MM.1S (cell line): ENCODE measurements around the gene OTOP3.

ENCODE experiments used
- DNase-seq: peaks from one replicate; pipeline ENCODE4 v3.0.0-alpha.2; 2015
- H2AFZ ChIP-seq: fragments of 300-600 bp; sonication (generic); 2 replicates; pipeline ENCODE4 v1.6.0; 2016; ENCODE audit warnings: antibody characterized with exemption, low read length
- H3F3A ChIP-seq: fragments of 300-600 bp; sonication (generic); 2 replicates; pipeline ENCODE4 v1.6.1; 2016; ENCODE audit warnings: mild to moderate bottlenecking, antibody characterized with exemption, low read length, moderate library complexity, mixed read lengths; ENCODE audit not compliant: insufficient read depth
- H3K27ac ChIP-seq: fragments of 300-600 bp; sonication (generic); 2 replicates; pipeline ENCODE4 v1.5.1; 2016; ENCODE audit warnings: mild to moderate bottlenecking, low read length
- H3K27me3 ChIP-seq: fragments of 300-600 bp; sonication (generic); replicated peaks from 2 replicates; pipeline ENCODE4 v1.6.0; 2016; ENCODE audit warnings: low read length; ENCODE audit not compliant: insufficient read depth
- H3K36me3 ChIP-seq: fragments of 300-600 bp; sonication (generic); replicated peaks from 2 replicates; pipeline ENCODE4 v1.6.1; 2016; ENCODE audit warnings: mild to moderate bottlenecking, low read length, mixed read lengths; ENCODE audit not compliant: insufficient read depth
- H3K4me1 ChIP-seq: fragments of 300-600 bp; sonication (generic); 2 replicates; pipeline ENCODE4 v1.6.1; 2016; ENCODE audit warnings: low read length, mixed read lengths
- H3K4me2 ChIP-seq: fragments of 300-600 bp; sonication (generic); 2 replicates; pipeline ENCODE4 v1.6.0; 2016; ENCODE audit warnings: low read depth, low read length
- H3K4me3 ChIP-seq: fragments of 300-600 bp; sonication (generic); 2 replicates; pipeline ENCODE4 v1.5.1; 2016; ENCODE audit warnings: low read length, mixed read lengths
- H3K79me2 ChIP-seq: fragments of 300-600 bp; sonication (generic); 2 replicates; pipeline ENCODE4 v1.6.1; 2016; ENCODE audit warnings: mixed run types, low read length, mixed read lengths
- H3K9ac ChIP-seq: fragments of 300-600 bp; sonication (generic); 2 replicates; pipeline ENCODE4 v1.6.1; 2016; ENCODE audit warnings: low read length, mixed read lengths
- H3K9me2 ChIP-seq: fragments of 300-600 bp; sonication (generic); replicated peaks from 2 replicates; pipeline ENCODE4 v1.6.1; 2016; ENCODE audit warnings: mild to moderate bottlenecking, low read length, mixed read lengths; ENCODE audit not compliant: insufficient read depth
- H3K9me3 ChIP-seq: fragments of 300-600 bp; sonication (generic); replicated peaks from 2 replicates; pipeline ENCODE4 v1.6.1; 2016; ENCODE audit warnings: mild to moderate bottlenecking, low read length, mixed read lengths; ENCODE audit not compliant: insufficient read depth
- H4K20me1 ChIP-seq: fragments of 300-600 bp; sonication (generic); 2 replicates; pipeline ENCODE4 v1.6.1; 2016; ENCODE audit warnings: mild to moderate bottlenecking, low read length, moderate library complexity, mixed read lengths; ENCODE audit not compliant: insufficient read depth
- CTCF ChIP-seq: fragments of 300-600 bp; sonication (generic); IDR thresholded peaks from 2 replicates; pipeline ENCODE4 v1.5.1; 2016; ENCODE audit warnings: antibody characterized with exemption, low read length, mixed read lengths
- EZH2 ChIP-seq: fragments of 300-600 bp; sonication (generic); optimal IDR thresholded peaks from 2 replicates; pipeline ENCODE3; 2017; ENCODE audit warnings: low read depth, mild to moderate bottlenecking, antibody characterized with exemption, low read length, mixed read lengths
- EZH2phosphoT487 ChIP-seq: fragments of 300-600 bp; sonication (generic); IDR thresholded peaks from 2 replicates; pipeline ENCODE4 v1.6.1; 2018; ENCODE audit warnings: antibody characterized with exemption, low read length

Gene OTOP3

GRCh38 chr17:74892013-74892841 lies 43.5 kb upstream of the OTOP3 start:
- H4K20me1 ChIP-seq: no peaks in the 10 kb centered on the region
- DNase-seq: no peak
- no peak overlapping the region for H3K4me3 ChIP-seq
- no peaks in the 10 kb centered on the region for H3K36me3 ChIP-seq
- TF ChIP-seq EZH2: no peak
- TF ChIP-seq EZH2phosphoT487: no peak
- no peak for TF ChIP-seq CTCF
- no peak overlapping the region for H3K9ac ChIP-seq
- H3K9me3 ChIP-seq: no peaks in the 10 kb centered on the region
- no peaks in the 10 kb centered on the region for H3F3A ChIP-seq
- no peak overlapping the region for H3K4me2 ChIP-seq
- no peaks in the 10 kb centered on the region for H3K79me2 ChIP-seq
- H3K9me2 ChIP-seq: no peaks in the 10 kb centered on the region
- H3K27me3 ChIP-seq: peaks cover 98% of the 10 kb centered on the region
- no peaks in the 10 kb centered on the region for H3K4me1 ChIP-seq
- no peak overlapping the region for H2AFZ ChIP-seq
- no peak overlapping the region for H3K27ac ChIP-seq

- Histone ChIP-seq H3K27me3 (peaks cover 98% of the 10 kb centered on the region), H4K20me1 (no peaks in the 10 kb centered on the region), H3F3A (no peaks in the 10 kb centered on the region), H3K9me3 (no peaks in the 10 kb centered on the region), H3K4me3 (no peak within 1 kb of the TSS), H3K9me2 (no peaks in the 10 kb centered on the region), H3K4me1 (no peaks in the 10 kb centered on the region), H3K27ac (no peak within 1 kb of the TSS), H2AFZ (no peak within 1 kb of the TSS), H3K9ac (no peak within 1 kb of the TSS), H3K79me2 (no peaks in the 10 kb centered on the region), H3K4me2 (no peak within 1 kb of the TSS), H3K36me3 (no peaks in the 10 kb centered on the region)
- no peak for TF ChIP-seq CTCF
- no peak for TF ChIP-seq EZH2
- TF ChIP-seq EZH2phosphoT487: no peak
- DNase-seq: no peak
Measured at GRCh38 chr17:74892974-74893911, 42.5 kb upstream of the OTOP3 start, which contains the start of gene FADS6. Gene FADS6, minus strand, starts transcription at chr17:74893633. Its CDS starts 38 bp downstream, at chr17:74893595.

- H3K27ac ChIP-seq: no peak overlapping the region
- no peaks in the 10 kb centered on the region for H3K4me1 ChIP-seq
- no peaks in the 10 kb centered on the region for H4K20me1 ChIP-seq
- no peak overlapping the region for H3K4me3 ChIP-seq
- no peaks in the 10 kb centered on the region for H3K9me3 ChIP-seq
- no peaks in the 10 kb centered on the region for H3K36me3 ChIP-seq
- H3K4me2 ChIP-seq: no peak overlapping the region
- no peak for DNase-seq
- no peak overlapping the region for H3K9ac ChIP-seq
- H3K79me2 ChIP-seq: no peaks in the 10 kb centered on the region
- no peak overlapping the region for H2AFZ ChIP-seq
- no peaks in the 10 kb centered on the region for H3K9me2 ChIP-seq
- no peaks in the 10 kb centered on the region for H3F3A ChIP-seq
- TF ChIP-seq CTCF (no peak), EZH2phosphoT487 (no peak), EZH2 (no peak)
- peaks cover 96% of the 10 kb centered on the region for H3K27me3 ChIP-seq
Measured at GRCh38 chr17:74893936-74894671, 41.6 kb upstream of the OTOP3 start.
